Neural cell (in vitro differentiated cells): ENCODE measurements around the gene MYO3B. TPM values are rescaled to one million over a fixed set of nuclear protein-coding genes. Genes with fewer than 3 reads are reported as not detected.

Source experiments
- H2AFZ ChIP-seq: fragments of 200-600, 300-800 bp; sonication (generic), shearing (Covaris generic); 2 replicates; pipeline ENCODE4 v1.6.0; 2014; ENCODE audit warnings: low read depth, mild to moderate bottlenecking, antibody characterized with exemption, low read length, moderate library complexity
- H3F3A ChIP-seq: fragments of 200-600 bp; shearing (Covaris generic); 2 replicates; pipeline ENCODE4 v1.6.1; 2016; ENCODE audit warnings: mild to moderate bottlenecking, moderate library complexity, mixed read lengths, antibody characterized with exemption, low read length; ENCODE audit not compliant: insufficient read depth, poor library complexity, severe bottlenecking
- H3K27ac ChIP-seq: fragments of 200-600, 300-800 bp; sonication (generic), shearing (Covaris generic); 2 replicates; pipeline ENCODE4 v1.5.1; 2014; ENCODE audit warnings: mild to moderate bottlenecking, low read length, moderate library complexity
- H3K27me3 ChIP-seq: fragments of 300-800, 200-600 bp; sonication (generic), shearing (Covaris generic); 2 replicates; pipeline ENCODE4 v1.6.0; 2014; ENCODE audit warnings: mild to moderate bottlenecking, low read depth, low read length, moderate library complexity; ENCODE audit not compliant: insufficient read depth
- H3K36me3 ChIP-seq: fragments of 300-800, 200-600 bp; sonication (generic), shearing (Covaris generic); 2 replicates; pipeline ENCODE4 v1.5.1; 2014; ENCODE audit warnings: mild to moderate bottlenecking, antibody characterized with exemption, low read length, moderate library complexity; ENCODE audit not compliant: insufficient read depth
- H3K4me2 ChIP-seq: fragments of 300-800, 200-600 bp; sonication (generic), shearing (Covaris generic); 2 replicates; pipeline ENCODE4 v1.6.0; 2014; ENCODE audit warnings: mild to moderate bottlenecking, low read length
- H3K4me3 ChIP-seq: fragments of 300-800, 200-600 bp; sonication (generic), shearing (Covaris generic); 2 replicates; pipeline ENCODE4 v1.5.1; 2014; ENCODE audit warnings: mild to moderate bottlenecking, low read length, moderate library complexity
- H3K79me2 ChIP-seq: fragments of 200-600 bp; shearing (Covaris generic); replicated peaks from 2 replicates; pipeline ENCODE4 v1.6.0; 2014; ENCODE audit warnings: mild to moderate bottlenecking, low read length, moderate library complexity; ENCODE audit not compliant: insufficient read depth
- H3K9ac ChIP-seq: fragments of 300-800, 200-600 bp; sonication (generic), shearing (Covaris generic); 2 replicates; pipeline ENCODE4 v1.6.1; 2016; ENCODE audit warnings: mild to moderate bottlenecking, low read length, mixed read lengths
- H3K9me2 ChIP-seq: fragments of 200-600 bp; shearing (Covaris generic); 2 replicates; pipeline ENCODE4 v1.6.1; 2016; ENCODE audit warnings: mild to moderate bottlenecking, low read length, mixed read lengths; ENCODE audit not compliant: insufficient read depth
- H3K9me3 ChIP-seq: fragments of 200-600, 300-800 bp; sonication (generic), shearing (Covaris generic); 2 replicates; pipeline ENCODE4 v1.6.1; 2016; ENCODE audit warnings: mild to moderate bottlenecking, mixed run types, low read length, moderate library complexity, mixed read lengths
- H4K20me1 ChIP-seq: fragments of 200-600 bp; shearing (Covaris generic); 2 replicates; pipeline ENCODE4 v1.6.1; 2016; ENCODE audit warnings: mild to moderate bottlenecking, mixed run types; ENCODE audit not compliant: insufficient read depth
- CTCF ChIP-seq: fragments of 450-650 bp; IDR thresholded peaks from 2 replicates; pipeline ENCODE4 v1.5.1; 2014; ENCODE audit warnings: antibody characterized with exemption, mild to moderate bottlenecking, moderate library complexity; ENCODE audit not compliant: poor library complexity, severe bottlenecking
- EP300 ChIP-seq: fragments of 450-650 bp; conservative IDR thresholded peaks from 2 replicates; pipeline ENCODE4 v1.6.1; 2014; ENCODE audit warnings: antibody characterized with exemption, mild to moderate bottlenecking, moderate library complexity; ENCODE audit not compliant: poor library complexity, severe bottlenecking
- EZH2 ChIP-seq: fragments of 200-600, 300-800 bp; shearing (Covaris generic), sonication (generic); IDR thresholded peaks from 2 replicates; pipeline ENCODE4 v1.6.1; 2014; ENCODE audit warnings: antibody characterized with exemption, low read length, borderline replicate concordance, mild to moderate bottlenecking; ENCODE audit not compliant: insufficient read depth, poor library complexity, severe bottlenecking
- MXI1 ChIP-seq: fragments of 450-650 bp; conservative IDR thresholded peaks from 2 replicates; pipeline ENCODE4 v1.6.1; 2014; ENCODE audit warnings: antibody characterized with exemption, mild to moderate bottlenecking; ENCODE audit not compliant: poor library complexity, severe bottlenecking
- POLR2AphosphoS5 ChIP-seq: IDR thresholded peaks from 2 replicates; pipeline ENCODE4 v1.6.1; 2012
- RAD21 ChIP-seq: fragments of 450-650 bp; conservative IDR thresholded peaks from 2 replicates; pipeline ENCODE4 v1.6.1; 2014; ENCODE audit warnings: antibody characterized with exemption, mild to moderate bottlenecking, moderate library complexity
- REST ChIP-seq: IDR thresholded peaks from 2 replicates; pipeline ENCODE4 v1.6.1; 2012; ENCODE audit warnings: borderline replicate concordance
- SMC3 ChIP-seq: fragments of 450-650 bp; conservative IDR thresholded peaks from 2 replicates; pipeline ENCODE4 v1.6.1; 2014; ENCODE audit warnings: antibody characterized with exemption, mild to moderate bottlenecking, moderate library complexity; ENCODE audit not compliant: poor library complexity
- TAF1 ChIP-seq: IDR thresholded peaks from 2 replicates; pipeline ENCODE4 v1.6.1; 2012; ENCODE audit warnings: low read depth
- polyA plus RNA-seq: library from polyadenylated mRNA; depleted of rRNA; stranded (reverse); fragments of >200 nt; gene quantifications from 2 replicates; pipeline ENCODE4 v1.2.3, GENCODE V29; 2014

Gene MYO3B
- polyA plus RNA-seq, 1 donor from 2014 or later: 0.11 TPM

GRCh38 chr2:170201275-170201674 lies 23.3 kb downstream of the MYO3B start:
- no peak overlapping the region for H3K27ac ChIP-seq

GRCh38 chr2:170201734-170202393 lies 23.9 kb downstream of the MYO3B start:
- H4K20me1 ChIP-seq: no peaks in the 10 kb centered on the region
- no peaks in the 10 kb centered on the region for H3K36me3 ChIP-seq
- H3K79me2 ChIP-seq: no peaks in the 10 kb centered on the region
- H3K9me2 ChIP-seq: no peaks in the 10 kb centered on the region
- H3K4me2 ChIP-seq: no peak overlapping the region
- H3K9me3 ChIP-seq: no peaks in the 10 kb centered on the region
- H2AFZ ChIP-seq: no peak overlapping the region
- no peaks in the 10 kb centered on the region for H3F3A ChIP-seq
- no peak overlapping the region for H3K9ac ChIP-seq
- no peak overlapping the region for H3K4me3 ChIP-seq
- H3K27ac ChIP-seq: no peak overlapping the region
- H3K27me3 ChIP-seq: no peaks in the 10 kb centered on the region
- no peak for TF ChIP-seq EZH2
- no peak for TF ChIP-seq EP300
- no peak for TF ChIP-seq RAD21
- TF ChIP-seq MXI1: no peak
- no peak for TF ChIP-seq CTCF
- no peak for TF ChIP-seq SMC3
- no peak for TF ChIP-seq TAF1
- TF ChIP-seq POLR2AphosphoS5: no peak

More at GRCh38 chr2:170201275-170201674, 23.3 kb downstream of the MYO3B start:
- TF ChIP-seq POLR2AphosphoS5 (no peak), SMC3 (no peak), REST (no peak), MXI1 (no peak), RAD21 (no peak), TAF1 (no peak), EZH2 (no peak), CTCF (no peak)
- Histone ChIP-seq H3K9ac (no peak overlapping the region), H3K27me3 (no peaks in the 10 kb centered on the region), H3K9me3 (no peaks in the 10 kb centered on the region), H3K4me2 (no peak overlapping the region), H3F3A (no peaks in the 10 kb centered on the region), H3K79me2 (no peaks in the 10 kb centered on the region), H4K20me1 (no peaks in the 10 kb centered on the region), H3K4me3 (no peak overlapping the region), H3K9me2 (no peaks in the 10 kb centered on the region), H2AFZ (no peak overlapping the region), H3K36me3 (no peaks in the 10 kb centered on the region)
